Testis (tissue), 3 donors: Measurements from ENCODE around the gene FAM53C. TPM values are rescaled to one million over a fixed set of nuclear protein-coding genes. Genes with fewer than 3 reads are reported as not detected.
"Not testable (repeated sequence)": the region's sequence is repeated elsewhere in the genome, so short reads cannot be mapped to it uniquely, and the experiment has no call there.

ENCODE experiments used
- DNase-seq: peaks from one replicate; pipeline ENCODE4 v3.0.0-alpha.2; 2019
- H3K27ac ChIP-seq, 2 donors: fragments of 200-600 bp; sonication (generic); one replicate each; pipeline ENCODE4 v1.5.1; 2019
- H3K27me3 ChIP-seq: fragments of 200-600 bp; sonication (generic); one replicate; pipeline ENCODE4 v1.5.1; 2019
- H3K36me3 ChIP-seq: fragments of 200-600 bp; sonication (generic); one replicate; pipeline ENCODE4 v1.5.1; 2017; ENCODE audit warnings: low read depth; ENCODE audit errors: missing control alignments
- H3K4me1 ChIP-seq: fragments of 200-600 bp; sonication (generic); one replicate; pipeline ENCODE4 v1.5.1; 2019
- H3K4me3 ChIP-seq, 2 donors: fragments of 200-600 bp; sonication (generic); one replicate each; pipeline ENCODE4 v1.5.1; 2017 to 2019
- H3K9me3 ChIP-seq: fragments of 200-600 bp; sonication (generic); one replicate; pipeline ENCODE4 v1.5.1; 2017
- CTCF ChIP-seq, 3 experiments: fragments of 450-650 bp in 2 of 3; fragments of 200-600 bp in 1 of 3; sonication (generic) in 1 of 3; IDR thresholded peaks; one replicate each; pipeline ENCODE4 v1.5.1; 2016 to 2019; ENCODE audit warnings: antibody characterized with exemption in 3 of 3, mild to moderate bottlenecking in 2 of 3, moderate library complexity in 1 of 3
- POLR2A ChIP-seq: fragments of 450-650 bp; IDR thresholded peaks from one replicate; pipeline ENCODE4 v1.6.1; 2017; ENCODE audit warnings: antibody characterized with exemption, mild to moderate bottlenecking, moderate library complexity
- WGBS, 2 donors: methylation state at CpG; one replicate each; pipeline ENCODE4 v1.1.5; 2018; 5-methylcytosine and 5-hydroxymethylcytosine counted together
- intact Hi-C: fragments of 100-400 bp; cut with DNase I; formaldehyde crosslinking; loops from one replicate; pipeline ENCODE4 v1.15.1; 2023; ENCODE audit warnings: low total_unique reads
- polyA plus RNA-seq: library from polyadenylated mRNA; stranded (reverse); fragments of 350-450 nt; fragmentation: Illumina TruSeq; extraction: RNeasy Lipid Tissue Mini Kit (QIAGEN cat#74804); gene quantifications from one replicate; pipeline ENCODE4 v1.2.3, GENCODE V29; 2014; ENCODE audit warnings: low read depth, low replicate concordance; ENCODE audit not compliant: insufficient read depth
- total RNA-seq, 2 donors: library from RNA; depleted of rRNA; stranded (reverse); fragments of >200 nt; gene quantifications; one replicate each; pipeline ENCODE4 v1.2.3, GENCODE V29; 2016

The FAM53C gene
- total and polyA plus RNA-seq, 3 donors from 2014 or later, result 107 to 152 (median 125) TPM

GRCh38 chr5:138382347-138382746, 44.3 kb downstream of the FAM53C start:
- intact Hi-C loops, result no loop called here
- 94 to 95% methylated on average over 8 of the region's 8 CpGs for WGBS, 2 donors

GRCh38 chr5:138385660-138386059, 47.6 kb downstream of the FAM53C start:
- H3K36me3 ChIP-seq, result no peaks in the 10 kb centered on the region
- TF ChIP-seq POLR2A (no peak), CTCF (IDR thresholded peaks at IDR 0.05) (no peak)
- intact Hi-C loops, result no loop called here
- H3K9me3 ChIP-seq, result no peaks in the 10 kb centered on the region
- no peak overlapping the region for H3K27ac ChIP-seq
- WGBS, 2 donors, result 60 to 68% methylated on average over 1 of the region's 1 CpG
- H3K4me1 ChIP-seq, result peaks cover 4% of the 10 kb centered on the region
- no peaks in the 10 kb centered on the region for H3K27me3 ChIP-seq
- DNase-seq, result no peak
- no peak overlapping the region for H3K4me3 ChIP-seq

More at GRCh38 chr5:138382347-138382746, 44.3 kb downstream of the FAM53C start:
- TF ChIP-seq CTCF (IDR thresholded peaks at IDR 0.05), result no peak
- no peak for TF ChIP-seq POLR2A
- Histone ChIP-seq H3K27me3 (no peaks in the 10 kb centered on the region), H3K36me3 (no peaks in the 10 kb centered on the region), H3K4me1 (peaks cover 4% of the 10 kb centered on the region), H3K9me3 (no peaks in the 10 kb centered on the region), H3K4me3 (no peak overlapping the region), H3K27ac (no peak overlapping the region)
- DNase-seq, result no peak

GRCh38 chr5:138386290-138386689, 48.2 kb downstream of the FAM53C start:
- Histone ChIP-seq H3K4me1 (peaks cover 4% of the 10 kb centered on the region), H3K4me3 (no peak overlapping the region), H3K27ac (no peak overlapping the region), H3K27me3 (no peaks in the 10 kb centered on the region), H3K36me3 (no peaks in the 10 kb centered on the region), H3K9me3 (no peaks in the 10 kb centered on the region)
- intact Hi-C loops, result no loop called here
- WGBS, 2 donors, result 79 to 81% methylated on average over 10 of the region's 10 CpGs
- no peak for TF ChIP-seq POLR2A
- no peak for TF ChIP-seq CTCF (IDR thresholded peaks at IDR 0.05)
- DNase-seq, result peak; percentile 30

- 89 to 90% methylated on average over 3 of the region's 3 CpGs for WGBS, 2 donors
- Histone ChIP-seq H3K27ac (no peak overlapping the region), H3K9me3 (no peaks in the 10 kb centered on the region), H3K4me3 (no peak overlapping the region), H3K27me3 (no peaks in the 10 kb centered on the region), H3K36me3 (no peaks in the 10 kb centered on the region), H3K4me1 (peaks cover 12% of the 10 kb centered on the region)
- no peak for TF ChIP-seq POLR2A
- no peak for TF ChIP-seq CTCF (IDR thresholded peaks at IDR 0.05)
- DNase-seq, result no peak
- intact Hi-C loops, result no loop called here
These were observed 51.3 kb downstream of the FAM53C start for GRCh38 chr5:138389332-138389731.

- DNase-seq, H3K27me3 ChIP-seq, H3K27ac ChIP-seq, H3K9me3 ChIP-seq, H3K36me3 ChIP-seq, H3K4me3 ChIP-seq, intact Hi-C loops: not testable (repeated sequence)
- peaks cover 12% of the 10 kb centered on the region for H3K4me1 ChIP-seq
- WGBS, 2 donors, result 95 to 96% methylated on average over 10 of the region's 10 CpGs
These were observed 51.8 kb downstream of the FAM53C start for GRCh38 chr5:138389911-138390310.
